ENCODE data around the gene CFAP54. TPM values are rescaled to one million over a fixed set of nuclear protein-coding genes. Genes with fewer than 3 reads are reported as not detected.

The CFAP54 gene
- total RNA-seq, 2 donors from 2014 or later: 0.28 TPM; not detected in 1

DNA sequence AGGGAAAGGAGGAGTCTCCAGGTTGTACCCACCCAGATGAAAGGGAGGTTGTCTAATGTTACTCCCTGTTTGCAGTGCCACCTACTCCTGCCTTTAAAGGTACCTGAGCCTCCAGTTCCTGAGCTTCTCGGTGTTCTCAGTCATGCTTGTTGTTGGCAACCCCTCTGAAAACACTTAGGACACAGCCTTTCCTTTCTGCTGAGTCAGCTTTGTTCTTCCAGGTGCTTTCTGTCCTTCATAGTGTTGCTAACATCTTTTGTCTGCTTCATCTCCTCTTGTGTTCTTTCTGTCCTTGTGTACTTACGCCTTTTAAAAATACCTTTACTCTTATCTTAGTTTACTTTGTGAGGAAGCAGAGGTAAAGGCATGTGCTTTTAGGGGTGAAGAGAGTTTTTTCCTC, 320.7 kb downstream of the CFAP54 start:
- Histone ChIP-seq H3K4me3 (no peak overlapping the region), H3K36me3 (no peaks in the 10 kb centered on the region), H3K27ac (no peak overlapping the region), H3K9me3 (no peaks in the 10 kb centered on the region), H3K27me3 (no peaks in the 10 kb centered on the region), H3K4me1 (no peaks in the 10 kb centered on the region)
- no peak for DNase-seq (ENCODE audit: low spot score)
- no peak for TF ChIP-seq CTCF (IDR thresholded peaks at IDR 0.05)

DNA sequence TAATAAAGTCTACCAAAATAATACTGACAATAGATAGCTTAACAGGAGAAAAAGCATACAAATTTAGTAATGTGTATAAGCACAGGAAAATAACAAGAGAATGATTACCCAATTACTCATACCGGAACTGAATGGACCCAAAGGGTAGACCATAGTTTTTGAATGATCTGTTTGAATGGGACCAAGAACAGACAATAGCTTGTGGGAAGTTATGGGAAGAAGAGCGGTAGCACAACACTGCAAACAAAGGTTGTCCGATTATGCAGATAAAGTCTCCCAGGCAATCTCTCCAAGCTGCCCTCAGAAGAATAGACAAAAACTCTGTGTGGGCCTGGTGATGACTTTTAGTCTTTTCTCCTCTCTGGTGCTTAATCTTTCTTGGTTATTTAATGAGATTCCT, 321.1 kb downstream of the CFAP54 start:
- H3K27ac ChIP-seq: no peak overlapping the region

DNA sequence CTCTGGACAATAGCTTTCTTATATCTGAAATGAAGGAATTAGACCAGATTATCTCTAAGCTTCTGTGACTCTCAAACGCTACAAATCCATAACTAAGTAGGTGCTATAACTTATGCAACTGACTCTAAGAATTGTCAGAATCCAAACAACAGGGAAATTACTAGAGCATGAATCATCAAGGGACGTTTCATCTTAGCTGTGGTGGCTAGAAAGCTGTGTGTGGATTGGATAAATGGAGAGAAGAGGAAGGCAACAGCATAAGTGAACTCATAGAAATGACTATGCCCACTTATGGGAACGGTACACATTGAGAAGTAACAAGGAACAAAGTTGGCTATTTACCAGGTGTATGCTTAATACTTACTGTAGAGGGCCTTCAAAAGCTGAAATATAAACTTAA, 321.7 kb downstream of the CFAP54 start:
- Histone ChIP-seq H3K27me3 (no peaks in the 10 kb centered on the region), H3K36me3 (no peaks in the 10 kb centered on the region), H3K27ac (no peak overlapping the region), H3K4me3 (no peak overlapping the region), H3K9me3 (no peaks in the 10 kb centered on the region), H3K4me1 (no peaks in the 10 kb centered on the region)
- DNase-seq (ENCODE audit: low spot score): no peak
- TF ChIP-seq CTCF (IDR thresholded peaks at IDR 0.05): no peak

More for the DNA sequence above, 321.1 kb downstream of the CFAP54 start:
- no peak for DNase-seq (ENCODE audit: low spot score)
- H3K4me1 ChIP-seq: no peaks in the 10 kb centered on the region
- no peaks in the 10 kb centered on the region for H3K36me3 ChIP-seq
- H3K9me3 ChIP-seq: no peaks in the 10 kb centered on the region
- no peaks in the 10 kb centered on the region for H3K27me3 ChIP-seq
- TF ChIP-seq CTCF (IDR thresholded peaks at IDR 0.05): no peak
- no peak overlapping the region for H3K4me3 ChIP-seq

- Histone ChIP-seq H3K27ac (no peak overlapping the region), H3K9me3 (no peaks in the 10 kb centered on the region), H3K36me3 (no peaks in the 10 kb centered on the region), H3K4me3 (no peak overlapping the region), H3K4me1 (no peaks in the 10 kb centered on the region), H3K27me3 (no peaks in the 10 kb centered on the region)
- no peak for TF ChIP-seq CTCF (IDR thresholded peaks at IDR 0.05)
- DNase-seq (ENCODE audit: low spot score): no peak
These were observed 322.8 kb downstream of the CFAP54 start for GRCh38 chr12:96812153-96812552.

DNA sequence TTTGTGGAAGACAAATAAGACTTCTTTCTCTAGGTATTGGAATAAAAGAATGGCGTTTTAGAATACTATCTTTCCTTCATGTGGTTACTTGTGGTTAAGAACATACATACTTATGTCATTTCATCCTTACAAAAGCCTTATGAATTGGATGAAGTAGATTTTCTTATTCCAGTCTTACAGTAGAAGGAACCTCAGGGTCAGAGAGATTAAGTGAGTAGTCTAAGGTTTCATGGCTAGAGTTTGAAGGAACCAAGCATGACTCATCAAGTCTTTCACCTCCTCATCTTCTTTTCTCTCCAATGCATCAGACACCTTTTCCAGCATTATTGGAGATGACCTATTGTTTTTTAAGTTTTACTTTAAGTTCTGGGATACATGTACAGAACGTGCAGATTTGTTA, 324.8 kb downstream of the CFAP54 start:
- no peaks in the 10 kb centered on the region for H3K4me1 ChIP-seq
- no peak for DNase-seq (ENCODE audit: low spot score)
- H3K4me3 ChIP-seq: no peak overlapping the region
- H3K36me3 ChIP-seq: no peaks in the 10 kb centered on the region
- TF ChIP-seq CTCF (IDR thresholded peaks at IDR 0.05): no peak
- no peaks in the 10 kb centered on the region for H3K9me3 ChIP-seq
- no peaks in the 10 kb centered on the region for H3K27me3 ChIP-seq
- H3K27ac ChIP-seq: no peak overlapping the region

- H3K27me3 ChIP-seq: no peaks in the 10 kb centered on the region
- H3K36me3 ChIP-seq: no peaks in the 10 kb centered on the region
- H3K27ac ChIP-seq: no peak overlapping the region
- no peak for DNase-seq (ENCODE audit: low spot score)
- H3K4me1 ChIP-seq: no peaks in the 10 kb centered on the region
- H3K9me3 ChIP-seq: no peaks in the 10 kb centered on the region
- no peak overlapping the region for H3K4me3 ChIP-seq
- no peak for TF ChIP-seq CTCF (IDR thresholded peaks at IDR 0.05)
These were observed 332.2 kb downstream of the CFAP54 start for GRCh38 chr12:96821592-96821991.

Measured in right atrium auricular region (tissue), 2 donors.